HepG2 (cell line): ENCODE results near the gene PRIM2. TPM values are rescaled to one million over a fixed set of nuclear protein-coding genes. Genes with fewer than 3 reads are reported as not detected.

Experiments
- ASH2L ChIP-seq: fragments of 300-600, 200-600 bp; sonication (generic); IDR thresholded peaks from 2 replicates; pipeline ENCODE4 v1.7.0; 2017; ENCODE audit warnings: low read depth, mild to moderate bottlenecking, moderate library complexity, mixed read lengths, low read length; ENCODE audit not compliant: insufficient read length
- ATM ChIP-seq: fragments of 450-650 bp; IDR thresholded peaks from 2 replicates; pipeline ENCODE4 v1.7.1; 2017; ENCODE audit warnings: mild to moderate bottlenecking, borderline replicate concordance
- CHD4 ChIP-seq: fragments of 200-600 bp; sonication (generic); IDR thresholded peaks from 2 replicates; pipeline ENCODE4 v1.7.0; 2017; ENCODE audit warnings: mild to moderate bottlenecking, low read length, borderline replicate concordance
- FOXJ3 ChIP-seq: sonication (generic); formaldehyde crosslinking; IDR thresholded peaks from 2 replicates; pipeline ENCODE4 v1.4.0; 2020; ENCODE audit warnings: missing genetic modification reagents, mild to moderate bottlenecking, borderline replicate concordance
- FOXO1 ChIP-seq: sonication (generic); formaldehyde crosslinking; IDR thresholded peaks from 2 replicates; pipeline ENCODE4 v1.4.0; 2020; ENCODE audit warnings: missing genetic modification reagents
- FOXP1 ChIP-seq, 2 experiments: fragments of 450-650 bp in 1 of 2; IDR thresholded peaks; 2 replicates each; pipeline ENCODE4 v1.6.1; 2017 to 2018; ENCODE audit warnings: antibody characterized with exemption in 1 of 2
- HNF4A ChIP-seq: sonication (generic); formaldehyde crosslinking; IDR thresholded peaks from 2 replicates; pipeline ENCODE4 v1.4.0; 2020; ENCODE audit warnings: missing genetic modification reagents
- MEF2D ChIP-seq: sonication (generic); formaldehyde crosslinking; IDR thresholded peaks from 2 replicates; pipeline ENCODE4 v1.5.1; 2020; ENCODE audit warnings: mild to moderate bottlenecking, missing genetic modification reagents
- NFKBIZ ChIP-seq: IDR thresholded peaks from 2 replicates; pipeline ENCODE4 v1.6.1; 2018; ENCODE audit warnings: missing genetic modification reagents, missing compliant biosample characterization
- NR2F1 ChIP-seq, 2 experiments: fragments of 450-650 bp in 1 of 2; formaldehyde crosslinking in 1 of 2; IDR thresholded peaks; 2 replicates each; pipeline versions ENCODE4 v1.5.0 to v1.6.1; 2016 to 2020; ENCODE audit warnings: mild to moderate bottlenecking in 1 of 2, missing compliant biosample characterization in 1 of 2, missing genetic modification reagents in 1 of 2, moderate library complexity in 1 of 2
- RARA ChIP-seq: IDR thresholded peaks from 2 replicates; pipeline ENCODE4 v1.6.1; 2016; ENCODE audit warnings: missing genetic modification reagents, missing compliant biosample characterization
- RCOR2 ChIP-seq: IDR thresholded peaks from 2 replicates; pipeline ENCODE4 v1.6.1; 2016; ENCODE audit warnings: missing biosample characterization, missing genetic modification reagents
- RFXANK ChIP-seq: IDR thresholded peaks from 2 replicates; pipeline ENCODE4 v1.6.1; 2016
- SP5 ChIP-seq: IDR thresholded peaks from 2 replicates; pipeline ENCODE4 v1.6.1; 2016; ENCODE audit warnings: low read depth, borderline replicate concordance
- TBX3 ChIP-seq: fragments of 450-650 bp; IDR thresholded peaks from 2 replicates; pipeline ENCODE4 v1.6.1; 2017; ENCODE audit warnings: antibody characterized with exemption, mild to moderate bottlenecking, inconsistent platforms, borderline replicate concordance
- ZBTB20 ChIP-seq: sonication (generic); formaldehyde crosslinking; IDR thresholded peaks from 2 replicates; pipeline ENCODE4 v1.8.1; 2023; ENCODE audit warnings: missing genetic modification reagents, low read depth, mild to moderate bottlenecking, borderline replicate concordance
- ZKSCAN8 ChIP-seq: IDR thresholded peaks from 2 replicates; pipeline ENCODE4 v1.6.1; 2016; ENCODE audit warnings: borderline replicate concordance, missing genetic modification reagents, missing compliant biosample characterization
- ZNF614 ChIP-seq: IDR thresholded peaks from 2 replicates; pipeline ENCODE4 v1.6.1; 2018; ENCODE audit warnings: missing biosample characterization, missing genetic modification reagents, inconsistent platforms, borderline replicate concordance
- ZNF644 ChIP-seq: IDR thresholded peaks from 2 replicates; pipeline ENCODE4 v1.6.1; 2016; ENCODE audit warnings: low read depth
- ZSCAN9 ChIP-seq: IDR thresholded peaks from 2 replicates; pipeline ENCODE4 v1.6.1; 2016; ENCODE audit warnings: borderline replicate concordance
- polyA plus RNA-seq, 8 experiments: library from polyadenylated mRNA; depleted of rRNA in 3 of 8; stranded (reverse) in 7 of 8; unstranded in 1 of 8; fragments of >200 nt; fragmentation: Illumina TruSeq in 4 of 8; extraction: Trizol in 4 of 8; gene quantifications; 2 replicates each; pipeline versions ENCODE4 v1.2.1 to v1.2.3, GENCODE V29; 2011 to 2016; ENCODE audit warnings: low read depth in 4 of 8, missing spikeins in 1 of 8, mixed read lengths in 1 of 8; ENCODE audit not compliant: insufficient read depth in 1 of 8
- total RNA-seq, 5 experiments: library from RNA; depleted of rRNA; stranded (reverse); fragments of >200 nt; fragmentation: Illumina TruSeq; extraction: Trizol; gene quantifications; 2 replicates each; pipeline ENCODE4 v1.2.3, GENCODE V29; 2016; ENCODE audit warnings: low read depth in 1 of 5
- TF ChIP-seq, protein P1 (sequence below): IDR thresholded peaks from 2 replicates; pipeline ENCODE4 v1.6.1; 2012; ENCODE audit warnings: low read depth, low read length, improper control_type of control experiment
- TF ChIP-seq, protein P2 (sequence below): sonication (generic); formaldehyde crosslinking; conservative IDR thresholded peaks from 2 replicates; pipeline ENCODE4 v1.4.0; 2020; ENCODE audit warnings: mild to moderate bottlenecking, missing genetic modification reagents, moderate library complexity
- TF ChIP-seq, protein P3 (sequence below): IDR thresholded peaks from 2 replicates; pipeline ENCODE4 v1.6.1; 2016; ENCODE audit warnings: low read depth

PRIM2 gene
- total and polyA plus RNA-seq, 2 of the 13 experiments (the other 11 are each of a cell fraction or from before 2014, with no cell fraction given) = 8.0 to 52.7 TPM

DNA sequence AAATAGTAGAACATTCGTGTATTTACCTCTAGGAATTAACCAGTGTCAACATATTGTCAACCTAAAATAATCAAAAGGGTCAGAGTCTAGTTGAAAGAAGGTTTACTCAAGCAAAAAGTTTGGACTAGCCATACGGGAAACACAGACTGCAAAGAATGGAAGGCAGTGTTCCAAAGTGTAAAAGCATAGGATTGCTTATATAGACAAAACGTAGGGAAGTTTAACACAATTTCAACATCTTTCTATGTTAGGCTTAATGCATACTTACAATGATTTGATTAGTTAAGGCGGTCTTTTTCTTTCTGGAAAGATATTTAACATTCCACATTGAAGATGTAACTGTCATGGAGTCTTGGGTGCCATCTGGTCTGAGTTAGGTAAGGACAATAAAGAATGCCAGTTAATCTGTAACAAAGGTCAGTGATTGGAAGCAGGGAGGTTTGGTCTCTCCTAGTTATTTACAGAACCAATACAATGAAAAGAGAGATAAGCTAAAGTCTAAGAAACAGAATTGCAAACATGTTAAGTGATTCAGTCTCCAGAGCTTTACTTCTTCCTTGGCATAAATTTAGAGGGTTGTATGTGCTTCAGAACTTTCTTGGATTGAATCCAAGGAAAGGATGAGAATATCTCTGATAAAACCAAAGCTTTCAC is 183.1 kb downstream of the PRIM2 start (continued):
- TF ChIP-seq NR2F1 (CRISPR knock-in tag; IDR thresholded peaks at IDR 0.05) (peak; percentile 60 to 80; a peak in 2 of 4 replicates), ZBTB20 (CRISPR knock-in tag) (peak; percentile 88; the same call in 1 of the 2 replicates), CHD4 (peak; percentile 38; the same call in 1 of the 2 replicates), TBX3 (peak; percentile 87), HNF4A (CRISPR knock-in tag) (peak; percentile 81), ZNF614 (CRISPR knock-in tag) (0 out of 2 replicates have a peak, but pooled peaks have one; percentile 32), MEF2D (CRISPR knock-in tag) (peak; percentile 49; the same call in 1 of the 2 replicates), RCOR2 (CRISPR knock-in tag) (peak; percentile 61; the same call in 1 of the 2 replicates), FOXO1 (CRISPR knock-in tag) (peak; percentile 66), RFXANK (0 out of 2 replicates have a peak, but pooled peaks have one; percentile 14), FOXJ3 (CRISPR knock-in tag) (peak; percentile 71; the same call in 1 of the 2 replicates), SP5 (peak; percentile 34; the same call in 1 of the 2 replicates), ZSCAN9 (CRISPR knock-in tag) (0 out of 2 replicates have a peak, but pooled peaks have one; percentile 28), RARA (CRISPR knock-in tag) (peak; percentile 79), FOXP1 (IDR thresholded peaks at IDR 0.05) (peak; percentile 92), FOXP1 (CRISPR knock-in tag; IDR thresholded peaks at IDR 0.05) (peak; percentile 90), ATM (0 out of 2 replicates have a peak, but pooled peaks have one; percentile 31), ZKSCAN8 (CRISPR knock-in tag) (peak; percentile 31; the same call in 1 of the 2 replicates), ZNF644 (peak; percentile 99), NFKBIZ (CRISPR knock-in tag) (peak; percentile 84), ASH2L (peak; percentile 98)
- TF ChIP-seq, protein P1, sequence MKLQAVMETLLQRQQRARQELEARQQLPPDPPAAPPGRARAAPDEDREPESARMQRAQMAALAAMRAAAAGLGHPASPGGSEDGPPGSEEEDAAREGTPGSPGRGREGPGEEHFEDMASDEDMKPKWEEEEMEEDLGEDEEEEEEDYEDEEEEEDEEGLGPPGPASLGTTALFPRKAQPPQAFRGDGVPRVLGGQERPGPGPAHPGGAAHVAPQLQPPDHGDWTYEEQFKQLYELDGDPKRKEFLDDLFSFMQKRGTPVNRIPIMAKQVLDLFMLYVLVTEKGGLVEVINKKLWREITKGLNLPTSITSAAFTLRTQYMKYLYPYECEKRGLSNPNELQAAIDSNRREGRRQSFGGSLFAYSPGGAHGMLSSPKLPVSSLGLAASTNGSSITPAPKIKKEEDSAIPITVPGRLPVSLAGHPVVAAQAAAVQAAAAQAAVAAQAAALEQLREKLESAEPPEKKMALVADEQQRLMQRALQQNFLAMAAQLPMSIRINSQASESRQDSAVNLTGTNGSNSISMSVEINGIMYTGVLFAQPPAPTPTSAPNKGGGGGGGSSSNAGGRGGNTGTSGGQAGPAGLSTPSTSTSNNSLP = peak; percentile 85
- TF ChIP-seq, protein P2, sequence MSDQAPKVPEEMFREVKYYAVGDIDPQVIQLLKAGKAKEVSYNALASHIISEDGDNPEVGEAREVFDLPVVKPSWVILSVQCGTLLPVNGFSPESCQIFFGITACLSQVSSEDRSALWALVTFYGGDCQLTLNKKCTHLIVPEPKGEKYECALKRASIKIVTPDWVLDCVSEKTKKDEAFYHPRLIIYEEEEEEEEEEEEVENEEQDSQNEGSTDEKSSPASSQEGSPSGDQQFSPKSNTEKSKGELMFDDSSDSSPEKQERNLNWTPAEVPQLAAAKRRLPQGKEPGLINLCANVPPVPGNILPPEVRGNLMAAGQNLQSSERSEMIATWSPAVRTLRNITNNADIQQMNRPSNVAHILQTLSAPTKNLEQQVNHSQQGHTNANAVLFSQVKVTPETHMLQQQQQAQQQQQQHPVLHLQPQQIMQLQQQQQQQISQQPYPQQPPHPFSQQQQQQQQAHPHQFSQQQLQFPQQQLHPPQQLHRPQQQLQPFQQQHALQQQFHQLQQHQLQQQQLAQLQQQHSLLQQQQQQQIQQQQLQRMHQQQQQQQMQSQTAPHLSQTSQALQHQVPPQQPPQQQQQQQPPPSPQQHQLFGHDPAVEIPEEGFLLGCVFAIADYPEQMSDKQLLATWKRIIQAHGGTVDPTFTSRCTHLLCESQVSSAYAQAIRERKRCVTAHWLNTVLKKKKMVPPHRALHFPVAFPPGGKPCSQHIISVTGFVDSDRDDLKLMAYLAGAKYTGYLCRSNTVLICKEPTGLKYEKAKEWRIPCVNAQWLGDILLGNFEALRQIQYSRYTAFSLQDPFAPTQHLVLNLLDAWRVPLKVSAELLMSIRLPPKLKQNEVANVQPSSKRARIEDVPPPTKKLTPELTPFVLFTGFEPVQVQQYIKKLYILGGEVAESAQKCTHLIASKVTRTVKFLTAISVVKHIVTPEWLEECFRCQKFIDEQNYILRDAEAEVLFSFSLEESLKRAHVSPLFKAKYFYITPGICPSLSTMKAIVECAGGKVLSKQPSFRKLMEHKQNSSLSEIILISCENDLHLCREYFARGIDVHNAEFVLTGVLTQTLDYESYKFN (CRISPR knock-in tag) = peak; percentile 96
- TF ChIP-seq, protein P3, sequence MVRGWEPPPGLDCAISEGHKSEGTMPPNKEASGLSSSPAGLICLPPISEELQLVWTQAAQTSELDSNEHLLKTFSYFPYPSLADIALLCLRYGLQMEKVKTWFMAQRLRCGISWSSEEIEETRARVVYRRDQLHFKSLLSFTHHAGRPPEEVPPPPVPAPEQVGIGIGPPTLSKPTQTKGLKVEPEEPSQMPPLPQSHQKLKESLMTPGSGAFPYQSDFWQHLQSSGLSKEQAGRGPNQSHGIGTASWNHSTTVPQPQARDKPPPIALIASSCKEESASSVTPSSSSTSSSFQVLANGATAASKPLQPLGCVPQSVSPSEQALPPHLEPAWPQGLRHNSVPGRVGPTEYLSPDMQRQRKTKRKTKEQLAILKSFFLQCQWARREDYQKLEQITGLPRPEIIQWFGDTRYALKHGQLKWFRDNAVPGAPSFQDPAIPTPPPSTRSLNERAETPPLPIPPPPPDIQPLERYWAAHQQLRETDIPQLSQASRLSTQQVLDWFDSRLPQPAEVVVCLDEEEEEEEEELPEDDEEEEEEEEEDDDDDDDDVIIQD (CRISPR knock-in tag) = peak; percentile 69; the same call in 1 of the 2 replicates
